ENCODE results near the gene MAN2C1. TPM values are rescaled to one million over a fixed set of nuclear protein-coding genes. Genes with fewer than 3 reads are reported as not detected.

Gene MAN2C1
- total and polyA plus RNA-seq, 9 donors = 48.9 to 277 (median 223) TPM

DNA sequence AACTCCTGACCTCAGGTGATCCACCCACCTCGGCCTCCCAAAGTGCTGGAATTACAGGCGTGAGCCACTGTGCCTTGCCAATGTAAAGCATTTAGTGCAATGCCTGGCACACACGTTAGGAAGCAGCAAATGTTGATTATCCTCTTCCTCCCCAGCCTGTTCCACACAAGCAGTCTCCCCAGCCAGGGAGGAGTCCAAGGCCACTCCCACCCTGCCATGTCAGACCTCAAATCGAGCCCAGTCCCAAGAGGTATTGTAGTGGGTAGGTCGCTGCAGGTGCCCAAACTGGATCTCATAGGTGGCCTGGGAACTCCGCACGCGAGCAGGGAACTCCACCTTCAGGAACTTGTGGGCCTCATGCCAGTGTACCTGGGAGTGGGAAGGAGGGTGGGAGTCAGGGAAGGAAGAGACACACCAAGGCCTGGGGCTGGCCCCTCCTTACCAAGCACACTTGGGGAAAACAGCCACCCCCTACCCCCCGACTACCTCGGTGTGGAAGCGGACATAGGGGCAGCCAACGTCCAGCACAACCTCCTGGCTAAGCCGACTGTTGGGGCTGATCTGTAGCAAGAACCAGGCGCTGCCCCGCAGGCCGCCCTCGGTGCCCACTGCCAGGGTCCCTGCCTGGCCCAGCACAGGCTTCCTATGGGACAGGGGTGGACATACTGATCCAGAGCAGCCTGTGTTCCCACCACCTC lies 10.3 kb downstream of the MAN2C1 start:
- no peaks in the 10 kb centered on the region for H3K4me1 ChIP-seq (ENCODE audit: insufficient read depth)
- H3K36me3 ChIP-seq = no peaks in the 10 kb centered on the region
- 88 to 89% (median 89%) methylated on average over 17 of the region's 17 CpGs for WGBS, 3 donors
- H3K9me3 ChIP-seq = no peaks in the 10 kb centered on the region
- DNase-seq = peak in 1 of 5 donors; percentile 17
- intact Hi-C loops (cut with DNase I) = no loop called here
- H3K27ac ChIP-seq = no peak overlapping the region
- no peak overlapping the region for H3K4me3 ChIP-seq
- TF ChIP-seq, protein P1, sequence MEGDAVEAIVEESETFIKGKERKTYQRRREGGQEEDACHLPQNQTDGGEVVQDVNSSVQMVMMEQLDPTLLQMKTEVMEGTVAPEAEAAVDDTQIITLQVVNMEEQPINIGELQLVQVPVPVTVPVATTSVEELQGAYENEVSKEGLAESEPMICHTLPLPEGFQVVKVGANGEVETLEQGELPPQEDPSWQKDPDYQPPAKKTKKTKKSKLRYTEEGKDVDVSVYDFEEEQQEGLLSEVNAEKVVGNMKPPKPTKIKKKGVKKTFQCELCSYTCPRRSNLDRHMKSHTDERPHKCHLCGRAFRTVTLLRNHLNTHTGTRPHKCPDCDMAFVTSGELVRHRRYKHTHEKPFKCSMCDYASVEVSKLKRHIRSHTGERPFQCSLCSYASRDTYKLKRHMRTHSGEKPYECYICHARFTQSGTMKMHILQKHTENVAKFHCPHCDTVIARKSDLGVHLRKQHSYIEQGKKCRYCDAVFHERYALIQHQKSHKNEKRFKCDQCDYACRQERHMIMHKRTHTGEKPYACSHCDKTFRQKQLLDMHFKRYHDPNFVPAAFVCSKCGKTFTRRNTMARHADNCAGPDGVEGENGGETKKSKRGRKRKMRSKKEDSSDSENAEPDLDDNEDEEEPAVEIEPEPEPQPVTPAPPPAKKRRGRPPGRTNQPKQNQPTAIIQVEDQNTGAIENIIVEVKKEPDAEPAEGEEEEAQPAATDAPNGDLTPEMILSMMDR (IDR thresholded peaks at IDR 0.05) = no peak
- TF ChIP-seq POLR2A (IDR thresholded peaks at IDR 0.05) = no peak
- no peak for TF ChIP-seq EP300 (IDR thresholded peaks at IDR 0.05)
- H3K27me3 ChIP-seq = no peaks in the 10 kb centered on the region

DNA sequence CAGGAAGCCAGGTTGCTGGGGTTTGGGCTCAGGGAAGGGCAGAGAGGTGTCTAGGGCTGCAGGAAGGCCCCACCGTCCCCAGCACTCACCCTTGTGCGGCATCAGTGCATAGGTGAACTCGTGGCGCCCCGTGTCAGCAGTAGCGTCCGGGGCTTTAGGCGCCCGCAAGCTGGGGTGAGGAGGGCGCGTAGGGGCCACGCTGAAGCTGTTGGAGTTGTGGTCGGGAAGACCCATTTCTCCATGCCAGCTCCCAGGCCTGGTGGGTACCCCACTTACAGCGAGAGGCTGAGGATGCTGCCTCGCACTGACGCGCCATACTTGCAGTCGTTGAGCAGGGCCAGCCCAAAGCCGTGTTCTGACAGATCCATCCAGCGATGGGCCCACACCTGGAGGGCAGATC lies 11.9 kb downstream of the MAN2C1 start:
- Histone ChIP-seq H3K27ac (no peak overlapping the region), H3K9me3 (no peaks in the 10 kb centered on the region), H3K27me3 (no peaks in the 10 kb centered on the region), H3K4me1 (ENCODE audit: insufficient read depth) (no peaks in the 10 kb centered on the region), H3K4me3 (no peak overlapping the region), H3K36me3 (no peaks in the 10 kb centered on the region)
- WGBS, 3 donors = 92 to 94% (median 92%) methylated on average over 20 of the region's 20 CpGs
- DNase-seq = peak in 2 of 5 donors; percentile 19
- intact Hi-C loops (cut with DNase I) = no loop called here
- TF ChIP-seq, protein P1 (IDR thresholded peaks at IDR 0.05) = no peak
- TF ChIP-seq POLR2A (IDR thresholded peaks at IDR 0.05) (no peak), EP300 (IDR thresholded peaks at IDR 0.05) (no peak)

DNA sequence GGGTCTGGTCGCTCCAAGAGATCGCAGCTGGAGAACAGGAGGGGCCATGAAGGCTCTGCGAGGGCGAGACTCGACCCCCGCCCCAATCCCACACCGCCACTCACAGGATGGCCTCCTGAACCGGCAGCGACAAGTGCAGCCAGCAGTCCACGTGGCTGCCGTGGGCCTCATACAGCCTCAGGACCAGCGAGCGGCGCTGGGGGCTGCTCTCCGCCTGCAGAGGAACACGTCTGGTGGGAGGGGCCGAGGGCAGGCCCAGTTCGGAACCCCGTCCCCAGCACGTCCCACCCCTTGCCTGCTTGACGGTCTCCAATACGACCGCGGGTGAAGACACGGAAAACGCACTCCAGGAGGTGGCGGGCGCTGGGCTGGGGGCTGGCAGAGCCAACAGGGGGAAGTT lies 12.4 kb downstream of the MAN2C1 start:
- H3K27me3 ChIP-seq = no peaks in the 10 kb centered on the region
- no peaks in the 10 kb centered on the region for H3K9me3 ChIP-seq
- no peaks in the 10 kb centered on the region for H3K4me1 ChIP-seq (ENCODE audit: insufficient read depth)
- intact Hi-C loops (cut with DNase I) = no loop called here
- peak in 2 of 5 donors; percentile 18 to 19 for DNase-seq
- WGBS, 3 donors = 77 to 79% (median 78%) methylated on average over 28 of the region's 28 CpGs
- no peak overlapping the region for H3K27ac ChIP-seq
- no peak overlapping the region for H3K4me3 ChIP-seq
- TF ChIP-seq POLR2A (IDR thresholded peaks at IDR 0.05) (no peak), EP300 (IDR thresholded peaks at IDR 0.05) (no peak)
- TF ChIP-seq, protein P1 (IDR thresholded peaks at IDR 0.05) = no peak
- H3K36me3 ChIP-seq = no peaks in the 10 kb centered on the region

DNA sequence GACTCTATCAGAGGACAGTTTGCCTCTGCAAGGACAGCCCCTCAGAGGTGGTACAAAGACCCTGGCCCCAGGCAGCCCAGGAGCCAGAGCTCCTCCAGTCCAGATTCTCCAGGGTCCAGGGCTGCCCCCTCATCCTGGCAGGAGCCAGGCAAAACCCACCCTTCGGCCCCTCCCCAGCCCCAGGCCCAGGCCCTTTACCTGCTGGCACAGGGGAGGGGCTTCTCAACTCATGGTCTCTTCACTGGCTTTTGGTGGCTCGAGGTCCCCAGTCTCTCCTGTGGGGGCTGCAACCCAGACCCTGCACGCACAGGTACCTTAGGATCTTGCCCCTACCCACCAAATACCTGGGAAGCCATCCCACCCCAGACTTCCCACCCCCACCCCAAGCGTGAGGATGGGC lies 13.0 kb downstream of the MAN2C1 start:
- H3K27ac ChIP-seq = no peak overlapping the region
- H3K9me3 ChIP-seq = no peaks in the 10 kb centered on the region
- peak in 2 of 5 donors; percentile 11 for DNase-seq
- intact Hi-C loops (cut with DNase I) = no loop called here
- TF ChIP-seq, protein P1 (IDR thresholded peaks at IDR 0.05) = no peak
- no peaks in the 10 kb centered on the region for H3K27me3 ChIP-seq
- no peaks in the 10 kb centered on the region for H3K4me1 ChIP-seq (ENCODE audit: insufficient read depth)
- no peaks in the 10 kb centered on the region for H3K36me3 ChIP-seq
- WGBS, 3 donors = 91 to 92% (median 92%) methylated on average over 4 of the region's 4 CpGs
- H3K4me3 ChIP-seq = no peak overlapping the region
